ENCODE results near the gene DOCK6.

DOCK6 gene

DNA sequence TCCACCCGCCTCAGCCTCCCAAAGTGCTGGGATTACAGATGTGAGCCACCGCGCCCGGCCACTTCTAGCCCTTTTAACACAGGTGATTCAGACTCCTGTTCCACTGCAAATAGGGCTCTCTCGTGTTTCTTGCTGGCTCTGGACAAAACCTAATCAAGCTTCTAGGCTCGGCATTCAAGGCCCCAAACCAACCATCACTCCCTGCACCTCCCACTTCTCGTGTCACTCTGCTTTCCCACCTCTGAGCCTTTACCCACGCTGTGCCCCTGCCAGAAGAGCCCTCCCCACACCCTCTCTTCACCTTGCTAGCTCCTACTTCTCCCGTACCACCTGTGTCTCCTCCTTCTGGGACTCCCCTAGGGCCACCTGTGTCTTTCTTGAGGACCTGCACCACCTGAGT is 84.7 kb downstream of the DOCK6 start:
- TF ChIP-seq, protein P1, sequence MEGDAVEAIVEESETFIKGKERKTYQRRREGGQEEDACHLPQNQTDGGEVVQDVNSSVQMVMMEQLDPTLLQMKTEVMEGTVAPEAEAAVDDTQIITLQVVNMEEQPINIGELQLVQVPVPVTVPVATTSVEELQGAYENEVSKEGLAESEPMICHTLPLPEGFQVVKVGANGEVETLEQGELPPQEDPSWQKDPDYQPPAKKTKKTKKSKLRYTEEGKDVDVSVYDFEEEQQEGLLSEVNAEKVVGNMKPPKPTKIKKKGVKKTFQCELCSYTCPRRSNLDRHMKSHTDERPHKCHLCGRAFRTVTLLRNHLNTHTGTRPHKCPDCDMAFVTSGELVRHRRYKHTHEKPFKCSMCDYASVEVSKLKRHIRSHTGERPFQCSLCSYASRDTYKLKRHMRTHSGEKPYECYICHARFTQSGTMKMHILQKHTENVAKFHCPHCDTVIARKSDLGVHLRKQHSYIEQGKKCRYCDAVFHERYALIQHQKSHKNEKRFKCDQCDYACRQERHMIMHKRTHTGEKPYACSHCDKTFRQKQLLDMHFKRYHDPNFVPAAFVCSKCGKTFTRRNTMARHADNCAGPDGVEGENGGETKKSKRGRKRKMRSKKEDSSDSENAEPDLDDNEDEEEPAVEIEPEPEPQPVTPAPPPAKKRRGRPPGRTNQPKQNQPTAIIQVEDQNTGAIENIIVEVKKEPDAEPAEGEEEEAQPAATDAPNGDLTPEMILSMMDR (IDR thresholded peaks at IDR 0.05; ENCODE audit: low read depth, low read length) = no peak

DNA sequence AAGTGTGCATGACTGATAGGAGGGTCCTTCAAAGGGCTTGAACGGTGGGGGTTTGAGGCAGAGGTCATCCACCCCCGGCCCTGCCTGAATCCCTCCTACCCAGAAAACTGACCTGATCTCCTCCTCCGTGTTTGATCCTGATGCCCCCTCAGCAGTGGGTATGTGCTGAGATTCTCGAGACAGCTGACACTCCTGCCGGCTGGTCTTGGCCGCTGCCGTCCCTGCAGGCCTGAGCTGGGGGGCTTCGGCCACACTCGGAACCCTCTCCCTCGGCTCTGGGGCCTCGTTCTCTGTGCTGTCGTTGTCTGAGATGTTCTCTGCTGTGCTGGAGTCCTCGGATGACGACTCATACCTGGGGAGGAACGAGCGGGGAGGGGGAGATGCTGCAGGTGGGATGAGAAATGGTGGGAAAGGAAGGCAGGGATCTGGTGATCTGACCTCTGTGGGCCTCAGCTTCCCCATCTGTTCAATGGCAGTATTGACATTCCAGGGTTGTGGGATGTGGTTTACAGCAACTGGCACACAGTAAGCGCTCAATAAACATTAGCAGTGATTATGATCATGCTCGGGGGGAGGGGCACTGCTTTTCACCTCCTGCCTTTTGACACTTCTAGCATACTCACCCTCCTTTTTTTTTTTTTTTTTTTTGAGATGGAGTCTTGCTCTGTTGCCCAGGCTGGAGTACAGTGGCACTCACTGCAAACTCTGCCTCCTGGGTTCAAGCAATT is 85.7 kb downstream of the DOCK6 start:
- TF ChIP-seq, protein P1 (IDR thresholded peaks at IDR 0.05; ENCODE audit: low read depth, low read length) = no peak
- H3K4me3 ChIP-seq (ENCODE audit: low read depth, low read length) = no peak overlapping the region

More for the DNA sequence above, 84.7 kb downstream of the DOCK6 start:
- H3K4me3 ChIP-seq (ENCODE audit: low read depth, low read length) = no peak overlapping the region

DNA sequence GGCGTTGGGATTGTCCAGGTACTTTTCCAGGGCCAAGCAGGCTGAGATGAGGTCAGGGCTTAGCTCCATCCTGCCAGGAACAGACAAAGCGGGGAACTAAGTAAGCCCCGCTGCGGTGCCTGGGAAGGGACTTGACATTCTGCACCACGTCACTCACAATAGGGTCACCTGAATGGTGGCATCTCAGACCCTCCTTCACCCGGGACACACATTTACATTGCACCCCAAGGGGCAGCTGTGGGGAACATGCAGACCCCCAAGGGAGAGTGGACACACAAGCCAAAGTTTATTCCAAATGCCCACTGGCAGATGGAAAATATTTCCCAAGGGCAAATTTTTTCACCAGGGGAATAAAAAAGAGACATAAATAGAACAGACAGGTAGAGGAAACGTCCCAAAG is 86.4 kb downstream of the DOCK6 start:
- TF ChIP-seq, protein P1 (IDR thresholded peaks at IDR 0.05; ENCODE audit: low read depth, low read length) = no peak
- H3K4me3 ChIP-seq (ENCODE audit: low read depth, low read length) = no peak overlapping the region

DNA sequence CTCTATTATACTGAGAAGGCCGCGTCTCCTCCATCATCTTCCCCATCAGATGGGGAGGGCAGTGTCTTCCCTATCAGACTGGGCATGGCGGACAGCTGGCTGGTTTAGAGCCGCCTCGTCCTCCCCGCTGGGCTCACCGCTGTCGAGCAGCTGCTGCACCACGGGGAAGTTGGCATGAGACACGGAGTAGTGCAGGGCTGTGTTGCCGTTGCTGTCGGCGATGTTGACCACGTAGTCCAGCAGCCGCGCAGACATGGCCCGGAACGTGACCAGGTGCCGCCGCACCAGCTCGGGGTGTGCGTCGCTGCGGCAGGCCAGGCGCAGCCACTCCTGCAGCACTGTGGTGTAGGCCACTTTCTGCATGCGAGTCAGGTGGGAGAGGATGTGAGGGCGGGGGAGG is 88.0 kb downstream of the DOCK6 start:
- TF ChIP-seq, protein P1 (IDR thresholded peaks at IDR 0.05; ENCODE audit: low read depth, low read length) = no peak
- no peak overlapping the region for H3K4me3 ChIP-seq (ENCODE audit: low read depth, low read length)

DNA sequence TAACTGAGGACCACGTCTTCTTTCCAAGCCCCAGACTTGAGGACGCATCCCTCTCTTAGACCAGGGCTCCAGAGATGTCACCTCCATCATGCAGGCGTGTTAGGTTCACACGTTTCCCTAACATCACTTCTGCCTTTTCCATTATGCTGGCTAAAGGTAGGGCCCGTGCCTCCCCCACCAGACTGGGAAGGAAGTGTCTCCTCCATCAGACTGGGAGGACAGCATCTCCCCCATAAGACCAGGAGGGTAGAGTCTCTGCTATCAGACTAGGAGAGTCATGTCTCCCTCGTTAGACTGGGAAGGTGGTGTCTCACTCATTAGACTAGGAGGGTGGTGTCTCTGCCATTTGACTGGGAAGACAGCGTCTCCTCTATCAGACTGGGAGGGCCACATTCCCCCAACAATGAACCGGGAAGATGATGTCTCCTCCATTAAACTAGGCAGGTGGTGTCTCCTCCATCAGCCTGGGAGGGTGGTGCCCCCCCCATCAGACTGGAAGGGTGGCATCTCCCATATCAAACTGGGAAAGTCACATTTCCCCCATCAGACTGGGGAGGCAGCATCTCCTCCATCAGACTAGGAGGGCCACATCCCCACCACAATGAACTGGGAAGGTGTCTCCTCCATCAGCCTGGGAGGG is 88.7 kb downstream of the DOCK6 start:
- no peak overlapping the region for H3K4me3 ChIP-seq (ENCODE audit: low read depth, low read length)
- TF ChIP-seq, protein P1 (IDR thresholded peaks at IDR 0.05; ENCODE audit: low read depth, low read length) = no peak

DNA sequence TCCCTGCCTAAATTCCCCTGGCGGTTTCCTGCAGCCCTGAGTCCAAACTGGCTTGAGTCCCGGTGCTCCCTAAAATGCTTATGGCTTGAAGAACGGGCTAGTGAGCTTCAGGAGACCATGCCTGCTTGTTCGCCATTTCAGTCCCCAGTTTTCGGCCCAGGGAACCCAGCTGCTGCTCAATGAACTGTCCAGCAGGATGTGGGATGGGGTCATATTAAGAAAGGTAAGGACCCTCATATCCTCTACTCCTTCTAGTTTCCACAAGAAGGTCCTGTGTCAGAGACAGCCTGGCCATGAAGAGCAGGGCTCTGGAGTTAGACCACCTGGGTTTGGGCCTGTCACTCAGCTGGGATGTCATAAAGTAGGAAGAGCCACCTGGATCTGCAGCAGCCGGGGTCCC is 89.7 kb downstream of the DOCK6 start:
- TF ChIP-seq, protein P1 (IDR thresholded peaks at IDR 0.05; ENCODE audit: low read depth, low read length) = no peak
- H3K4me3 ChIP-seq (ENCODE audit: low read depth, low read length) = no peak overlapping the region

DNA sequence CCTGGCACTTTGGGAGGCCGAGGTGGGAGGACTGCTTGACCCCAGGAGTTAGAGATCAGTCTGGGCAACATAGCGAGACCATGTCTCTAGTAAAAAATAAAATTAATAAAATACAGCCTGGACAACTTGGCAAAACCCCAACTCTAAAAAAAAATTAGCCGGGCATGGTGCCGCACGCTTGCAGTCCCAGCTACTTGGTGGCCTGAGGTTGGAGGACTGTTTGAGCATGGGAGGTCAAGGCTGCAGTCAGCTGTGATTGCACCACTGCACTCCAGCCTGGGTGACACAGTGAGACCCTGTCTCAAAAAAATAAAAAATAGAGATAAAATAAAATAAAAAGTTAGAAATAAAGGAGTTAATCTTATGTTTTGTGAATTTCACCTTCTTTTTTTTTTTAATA is 91.2 kb downstream of the DOCK6 start:
- H3K4me3 ChIP-seq (ENCODE audit: low read depth, low read length) = no peak overlapping the region
- TF ChIP-seq, protein P1 (IDR thresholded peaks at IDR 0.05; ENCODE audit: low read depth, low read length) = no peak
